HG03575 (cell line): ENCODE results near the gene COQ5.
A peak's percentile ranks its signal among the peaks of the same experiment; 100 is the strongest.
"Not testable (repeated sequence)": the region's sequence is repeated elsewhere in the genome, so short reads cannot be mapped to it uniquely, and the experiment has no call there.

Experiments
- ATAC-seq: cut with Tn5 transposase; IDR thresholded peaks from one replicate; pipeline ENCODE4 v1.9.1; 2021; ENCODE audit not compliant: unreplicated experiment, insufficient number of reproducible peaks, low FRiP score; ENCODE audit errors: extremely low read depth

COQ5 gene

GRCh38 chr12:120532701-120533238, 3.8 kb upstream of the COQ5 start:
- no peak for ATAC-seq

- ATAC-seq: not testable (repeated sequence)
Measured at GRCh38 chr12:120530418-120530761, 1.4 kb upstream of the COQ5 start.

GRCh38 chr12:120529641-120530417, 871 bp upstream of the COQ5 start:
- ATAC-seq: no peak

GRCh38 chr12:120522568-120522967, 6.4 kb downstream of the COQ5 start:
- ATAC-seq: no peak

GRCh38 chr12:120519324-120519723, 9.6 kb downstream of the COQ5 start:
- not testable (repeated sequence) for ATAC-seq

- ATAC-seq: no peak
Measured at GRCh38 chr12:120515496-120515895, 13.5 kb downstream of the COQ5 start.

GRCh38 chr12:120514002-120514401, 15.0 kb downstream of the COQ5 start:
- ATAC-seq: no peak

GRCh38 chr12:120508537-120508936, 20.4 kb downstream of the COQ5 start:
- no peak for ATAC-seq

GRCh38 chr12:120504587-120504986, 24.4 kb downstream of the COQ5 start:
- no peak for ATAC-seq

- ATAC-seq: no peak
Measured at GRCh38 chr12:120500581-120500980, 28.4 kb downstream of the COQ5 start.

- ATAC-seq: no peak
Measured at GRCh38 chr12:120498870-120499515, 30.0 kb downstream of the COQ5 start.

GRCh38 chr12:120497524-120498150, 31.3 kb downstream of the COQ5 start:
- ATAC-seq: no peak

- no peak for ATAC-seq
Measured at GRCh38 chr12:120496413-120497340, 32.3 kb downstream of the COQ5 start.

GRCh38 chr12:120495731-120496412, 33.1 kb downstream of the COQ5 start, which contains the start of gene DYNLL1:
TSS of gene DYNLL1 (plus strand) at chr12:120496113. CDS start at chr12:120496422, 309 bp downstream.
- ATAC-seq: peak; percentile 63

GRCh38 chr12:120495186-120495730, 33.7 kb downstream of the COQ5 start:
- ATAC-seq: no peak

GRCh38 chr12:120490833-120491512, 38.0 kb downstream of the COQ5 start:
- ATAC-seq: no peak

GRCh38 chr12:120490325-120490724, 38.6 kb downstream of the COQ5 start:
- ATAC-seq: no peak
